Fibroblast of skin of back (primary cell): ENCODE results near the gene PRKD2.
"Not testable (repeated sequence)": the region's sequence is repeated elsewhere in the genome, so short reads cannot be mapped to it uniquely, and the experiment has no call there.

Experiments used
- DNase-seq: peaks from one replicate; pipeline ENCODE4 v3.0.0-alpha.2; 2013

The PRKD2 gene

GRCh38 chr19:46723471-46723870 is 6.6 kb upstream of the PRKD2 start:
- no peak for DNase-seq

- DNase-seq = no peak
Observed at GRCh38 chr19:46723023-46723461, 6.1 kb upstream of the PRKD2 start.

DNA sequence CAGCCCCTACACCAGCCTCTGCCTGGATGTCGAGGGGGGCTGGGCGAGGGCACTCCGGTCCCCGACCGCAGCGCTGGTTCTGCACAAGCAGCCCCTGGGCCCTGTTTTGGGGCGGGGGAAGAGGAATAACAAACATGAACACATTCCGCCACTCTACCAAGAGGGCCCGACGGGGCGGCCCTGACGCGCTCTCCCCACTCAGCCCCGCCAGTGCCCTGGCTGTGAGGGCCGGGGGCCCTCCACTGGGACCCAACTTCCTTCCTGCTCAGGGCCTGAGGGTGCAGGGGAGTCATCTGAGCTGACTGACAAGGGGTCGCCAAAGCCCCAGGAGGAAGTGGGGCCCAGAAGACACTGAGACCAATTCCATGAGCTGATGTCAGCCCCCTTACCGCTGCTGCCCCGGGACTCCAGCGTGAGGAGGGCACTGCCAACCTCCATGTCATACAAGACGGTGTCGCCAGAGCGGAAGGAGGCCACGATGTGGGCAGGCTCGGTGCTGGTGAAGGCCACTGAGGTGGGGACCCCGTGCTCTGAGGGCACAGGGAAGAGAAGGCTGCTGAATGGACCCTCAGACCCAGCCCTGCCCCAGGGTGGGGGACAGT is 5.6 kb upstream of the PRKD2 start:
- DNase-seq = no peak

DNA sequence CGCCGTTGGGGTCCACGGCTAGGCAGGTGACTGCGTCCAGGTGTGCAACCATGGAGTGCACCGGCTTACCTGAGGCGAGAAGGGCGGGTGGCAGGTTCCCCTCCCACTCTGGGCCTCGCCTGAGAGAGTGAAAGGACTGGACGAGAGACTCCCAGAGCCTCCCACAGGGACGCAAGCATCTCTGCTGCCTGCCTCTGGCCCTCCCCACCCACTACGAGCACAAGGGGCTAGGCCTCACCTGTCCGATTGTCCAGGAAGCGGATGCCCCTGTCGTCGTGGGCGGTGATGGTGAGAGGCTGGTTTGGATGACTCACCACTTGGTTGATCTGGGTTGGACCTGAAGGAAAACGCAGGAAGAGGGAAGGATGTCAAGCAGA is 5.1 kb upstream of the PRKD2 start:
- no peak for DNase-seq

- no peak for DNase-seq
Observed at GRCh38 chr19:46721269-46722003, 4.5 kb upstream of the PRKD2 start.

DNA sequence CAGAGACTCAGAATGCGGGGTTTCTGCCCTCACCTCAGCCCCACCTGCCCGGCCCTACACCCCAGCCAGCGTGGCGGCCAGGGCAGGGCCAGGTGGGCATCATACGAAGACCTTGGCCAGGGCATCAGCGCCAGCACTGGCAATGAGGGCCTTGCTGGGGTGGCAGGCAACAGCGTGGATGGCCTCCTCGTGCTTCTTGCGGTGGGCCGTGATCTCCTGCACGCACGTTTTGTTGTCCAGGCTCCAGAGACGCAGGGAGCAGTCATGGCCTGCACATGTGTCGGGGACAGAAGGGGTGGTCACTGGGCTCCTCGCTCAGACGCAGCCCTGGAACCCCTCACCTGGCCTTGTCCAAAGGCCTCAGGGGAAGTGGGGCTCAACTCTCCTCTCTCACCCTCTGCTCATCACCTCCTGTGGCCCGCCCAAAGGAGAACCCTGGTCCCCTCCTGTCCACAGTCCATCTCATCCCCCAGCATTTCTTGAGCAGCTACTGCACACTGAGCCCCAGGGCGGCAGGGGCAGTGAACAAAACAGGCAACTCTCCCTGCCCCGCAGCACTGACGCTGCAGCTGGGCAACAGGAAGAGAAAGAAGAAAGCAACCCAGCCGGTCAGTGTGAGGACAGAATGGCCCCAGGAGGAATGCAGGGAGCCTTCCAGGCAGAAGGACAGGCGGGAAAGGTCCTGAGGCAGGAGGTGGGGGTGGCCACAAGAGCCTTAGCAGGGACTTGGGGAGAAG is 3.8 kb upstream of the PRKD2 start:
- DNase-seq = no peak

DNA sequence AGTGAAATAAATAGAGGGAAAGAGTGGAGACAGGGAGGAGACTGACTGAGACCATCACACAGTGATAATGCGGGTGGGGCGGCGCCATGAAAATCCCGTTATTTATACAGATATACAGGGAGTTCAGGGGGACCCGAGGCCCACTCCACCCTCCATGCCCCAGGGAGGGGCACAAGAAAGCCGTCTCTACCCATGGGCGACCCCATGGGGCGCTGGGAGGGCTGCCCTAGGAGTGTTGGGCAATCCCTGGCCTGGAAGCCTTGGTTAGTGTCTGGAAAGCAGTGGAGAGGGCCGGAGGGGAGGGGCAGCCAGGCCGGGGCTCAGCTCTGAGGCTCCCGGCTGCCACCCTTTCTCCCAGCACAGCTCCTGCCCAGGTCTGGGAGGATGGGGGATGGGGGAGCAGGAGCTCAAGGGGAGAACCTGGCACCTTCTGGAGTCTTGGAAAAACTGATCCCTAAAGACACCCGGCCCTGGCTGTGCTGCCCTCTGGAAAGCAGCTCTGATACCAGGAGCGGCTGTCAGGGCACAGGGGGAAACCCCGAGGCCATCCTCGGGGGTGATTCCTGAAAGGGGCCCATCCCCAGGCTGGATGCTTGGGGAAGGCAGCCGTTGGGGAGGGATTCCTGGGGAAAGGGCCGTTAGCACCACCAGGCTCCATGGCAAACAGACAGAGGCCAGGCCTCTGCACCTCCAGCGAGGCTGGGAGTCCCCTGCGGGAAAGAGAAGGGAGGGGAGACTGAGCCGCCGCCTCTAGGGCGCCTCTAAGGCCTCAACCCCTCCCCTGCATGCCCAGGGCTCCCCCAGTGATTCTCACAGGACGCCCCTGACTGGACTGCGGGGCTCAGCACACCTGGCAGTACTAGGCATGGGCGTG is 3.0 kb upstream of the PRKD2 start:
- DNase-seq = no peak

- DNase-seq = no peak
Observed at GRCh38 chr19:46718934-46719622, 2.2 kb upstream of the PRKD2 start.

- DNase-seq = no peak
Observed at GRCh38 chr19:46718157-46718933, 1.4 kb upstream of the PRKD2 start.

DNA sequence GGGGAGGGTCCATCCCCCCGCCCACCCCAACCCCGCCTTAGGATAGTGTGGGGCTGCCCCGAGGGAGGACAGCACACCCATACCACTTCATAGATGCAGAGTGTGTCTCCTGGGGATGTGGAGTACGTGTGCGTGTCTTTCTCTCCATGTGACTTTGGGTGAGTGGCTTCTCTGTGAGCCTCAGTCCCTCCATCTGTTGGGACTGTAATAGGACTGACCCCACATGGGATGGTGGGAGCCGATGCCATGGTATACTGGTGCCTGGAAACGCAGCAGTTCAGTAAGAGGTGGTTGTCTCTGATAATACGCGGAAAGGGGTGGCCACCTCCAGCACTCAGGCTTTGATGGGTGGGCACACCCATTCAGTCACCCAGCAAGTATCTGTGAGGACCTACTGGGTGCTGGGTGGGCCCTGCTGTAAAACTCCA is 816 bp upstream of the PRKD2 start:
- DNase-seq = no peak

GRCh38 chr19:46716672-46717033 is 261 bp downstream of the PRKD2 start:
- no peak for DNase-seq

GRCh38 chr19:46715975-46716671 is 791 bp downstream of the PRKD2 start:
- DNase-seq = no peak

DNA sequence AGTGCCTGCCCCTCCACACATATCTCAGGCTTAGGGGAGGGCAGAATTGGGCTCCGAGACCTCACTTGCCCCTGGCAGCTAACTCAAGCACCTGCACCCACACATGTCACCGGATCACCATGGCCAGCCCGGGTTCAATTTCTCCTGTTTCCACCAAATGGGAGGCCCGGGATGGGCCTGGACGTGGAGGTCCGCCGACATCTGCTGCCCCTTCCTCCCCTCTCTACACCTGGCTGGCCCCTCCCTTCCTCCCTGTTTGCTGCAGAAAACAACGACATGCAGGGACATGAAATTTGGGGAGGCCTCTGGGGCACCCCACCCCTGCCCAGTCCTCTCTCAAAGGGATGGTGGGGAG is 1.3 kb downstream of the PRKD2 start:
- no peak for DNase-seq

DNA sequence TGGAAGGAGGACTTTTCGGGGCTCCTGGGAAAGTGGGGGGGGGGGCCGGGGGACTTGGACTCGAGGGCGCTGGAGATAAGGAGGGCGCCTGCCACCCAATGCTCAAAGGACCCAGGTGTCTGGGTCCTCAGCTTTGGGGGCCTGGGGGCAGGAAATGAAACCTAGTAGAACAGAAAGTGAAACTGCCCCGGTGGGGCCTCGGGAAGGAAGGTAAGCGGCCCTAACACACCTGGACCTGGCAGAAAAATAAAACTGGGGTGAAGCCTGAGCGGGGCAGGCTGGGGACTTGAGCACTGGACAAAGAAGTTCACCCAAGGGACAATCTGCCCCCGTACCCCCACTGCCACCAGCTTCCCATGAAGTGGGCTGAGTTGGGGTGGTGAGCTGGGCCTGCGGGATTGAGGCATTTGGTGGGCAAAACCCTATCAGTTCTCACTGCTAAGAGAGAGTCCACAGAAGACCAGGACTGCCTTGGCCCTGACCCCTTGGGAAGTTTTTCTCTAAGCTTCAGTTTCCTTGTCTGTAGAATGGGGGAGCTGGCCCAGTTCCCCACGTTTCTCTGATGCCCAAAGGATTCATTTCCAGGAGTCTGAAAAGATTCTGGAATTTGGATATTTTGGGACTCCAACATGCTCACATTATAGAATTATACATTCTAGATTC is 2.3 kb downstream of the PRKD2 start:
- DNase-seq = no peak

DNA sequence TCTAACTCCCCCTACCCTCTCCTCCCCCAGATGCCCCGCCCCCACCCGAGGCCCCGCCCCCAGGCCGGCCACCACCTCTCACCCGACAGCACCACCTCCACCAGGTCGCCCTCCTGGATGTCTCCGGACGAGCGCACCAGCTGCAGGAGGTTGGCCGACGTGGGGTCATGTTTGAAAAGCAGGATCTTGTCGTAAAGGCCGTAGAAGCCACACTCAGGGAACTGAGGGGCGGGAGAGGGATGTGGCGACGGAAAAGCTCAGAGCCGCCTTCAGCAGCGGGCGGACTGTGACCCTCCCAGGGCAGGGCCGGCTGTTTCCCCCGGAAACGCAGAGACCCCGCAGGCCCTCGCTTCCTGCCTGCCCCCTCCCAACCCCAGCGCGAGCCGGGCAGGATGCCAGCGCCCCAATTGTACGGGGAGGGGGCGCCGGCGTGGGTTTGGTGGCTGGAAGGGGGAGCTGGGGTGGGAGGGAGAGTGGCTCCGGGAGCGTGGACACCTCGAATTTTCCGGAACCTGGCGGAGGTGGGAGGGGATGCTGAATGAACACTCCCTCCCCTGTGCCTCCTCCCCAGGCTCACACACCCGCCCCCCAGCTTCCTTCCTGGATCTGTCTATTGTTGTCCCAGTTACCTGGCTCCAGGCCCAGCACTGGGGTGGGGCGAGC is 3.0 kb downstream of the PRKD2 start:
- peak; percentile 70 for DNase-seq

DNA sequence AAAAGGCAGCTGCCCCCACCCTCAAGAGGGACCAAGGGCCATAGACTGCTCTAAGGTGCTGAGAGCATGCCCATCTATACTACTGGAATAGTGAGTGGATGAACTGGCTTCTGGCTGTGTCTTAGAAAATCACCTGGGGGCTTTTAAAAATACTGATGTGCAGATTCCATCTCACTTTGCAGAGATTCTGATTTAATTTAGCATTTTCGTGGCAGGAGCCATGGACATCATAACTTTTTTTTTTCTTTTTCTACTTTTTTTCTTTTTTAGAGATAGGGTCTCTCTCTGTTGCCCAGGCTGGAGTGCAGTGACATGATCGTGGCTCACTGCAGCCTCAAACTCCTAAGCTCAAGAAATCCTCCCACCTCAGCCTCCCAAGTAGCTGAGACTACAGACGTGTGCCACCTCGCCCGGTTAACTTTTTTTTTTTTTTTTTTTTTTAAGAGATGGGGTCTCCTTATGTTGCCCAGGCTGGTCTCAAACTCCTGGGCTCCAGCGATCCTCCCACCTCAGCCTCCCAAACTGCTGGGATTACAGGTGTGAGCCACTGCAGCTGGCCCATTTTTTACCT is 4.1 kb downstream of the PRKD2 start:
- not testable (repeated sequence) for DNase-seq

DNA sequence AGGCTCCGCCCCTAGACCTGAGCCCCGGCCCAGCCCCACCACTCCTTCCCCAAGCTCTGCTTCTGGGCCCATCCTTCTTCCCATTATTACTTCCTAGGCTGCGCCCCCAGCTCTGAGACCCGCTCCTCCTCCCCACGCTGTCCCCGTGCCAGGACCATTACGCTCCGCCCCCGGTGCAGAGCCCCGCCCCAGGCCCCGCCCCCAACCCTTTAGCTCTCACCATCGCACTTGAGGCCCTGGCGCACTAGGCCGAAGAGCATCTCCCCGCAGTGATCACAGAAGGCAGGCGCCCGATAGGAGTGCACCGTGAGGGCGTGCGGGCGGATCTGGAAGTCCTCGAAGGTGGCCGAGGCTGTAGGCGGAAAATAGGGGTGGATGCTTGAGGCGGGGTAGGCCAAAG is 6.2 kb downstream of the PRKD2 start:
- DNase-seq = no peak

- DNase-seq = peak; percentile 41
Observed at GRCh38 chr19:46704379-46705076, 12.4 kb downstream of the PRKD2 start.

DNA sequence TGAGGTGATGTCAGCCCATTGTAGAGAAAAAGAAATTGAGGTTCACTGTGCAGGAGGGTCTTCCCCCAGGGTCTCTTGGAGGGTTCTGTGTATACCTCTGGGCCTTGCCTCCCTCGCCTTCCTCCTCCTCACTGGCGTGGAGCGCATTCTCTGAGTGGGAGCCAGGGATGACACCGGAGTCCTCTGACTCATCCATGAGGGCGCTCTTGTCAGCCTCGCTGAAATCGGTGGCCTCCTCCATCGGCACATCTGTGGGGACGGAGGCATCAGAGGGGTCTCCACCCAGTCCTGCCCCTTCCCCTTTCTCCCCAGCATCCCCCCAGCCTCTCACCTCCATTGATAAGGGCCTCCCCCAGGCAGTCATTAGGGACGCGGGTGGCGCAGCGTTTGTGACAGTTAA is 16.2 kb downstream of the PRKD2 start:
- DNase-seq = no peak
